ENCODE data around the gene KLF1. TPM values are rescaled to one million over a fixed set of nuclear protein-coding genes. Genes with fewer than 3 reads are reported as not detected.
A peak's percentile ranks its signal among the peaks of the same experiment; 100 is the strongest.

The KLF1 gene
- total RNA-seq, 1 experiment from 2014 or later = not detected

DNA sequence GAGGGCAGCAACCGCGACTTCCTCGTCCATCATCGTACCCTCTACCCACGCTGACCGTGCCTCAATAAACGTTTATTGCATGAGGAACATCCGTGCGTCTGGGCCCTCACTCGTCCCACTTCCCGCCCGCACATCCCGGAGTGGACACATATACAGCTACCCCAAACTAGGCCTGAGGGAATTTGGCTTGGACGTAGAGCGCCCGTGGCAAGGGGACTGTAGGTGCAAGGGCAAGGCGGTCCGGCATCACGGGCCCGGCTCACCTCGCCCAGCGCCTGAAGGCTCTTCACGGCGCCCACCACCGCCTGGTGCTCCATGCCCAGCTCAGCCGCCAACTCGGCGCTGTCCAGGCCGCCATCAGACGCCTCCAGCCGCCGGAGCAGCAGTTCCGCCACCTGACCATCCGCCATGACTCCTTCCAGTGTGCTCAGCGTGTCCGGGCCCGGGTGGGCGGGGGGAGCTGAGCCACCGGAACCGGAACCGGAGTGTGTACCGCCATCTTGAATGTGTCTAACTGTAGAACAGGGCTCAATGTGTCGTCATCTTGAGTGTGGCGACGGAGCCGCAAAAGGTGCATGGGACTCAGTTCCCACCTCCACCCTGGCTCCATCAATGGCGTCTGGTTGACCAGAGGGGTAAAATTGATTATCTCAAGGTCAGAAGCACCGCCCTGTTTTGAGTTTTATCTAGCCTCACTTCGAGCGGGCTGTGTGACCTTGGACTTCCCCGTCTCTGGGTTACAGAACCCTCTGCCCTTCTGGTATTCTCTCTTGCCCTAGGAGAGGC, 46.5 kb upstream of the KLF1 start, which contains the start of gene FARSA (continued):
- TF ChIP-seq, protein P1, sequence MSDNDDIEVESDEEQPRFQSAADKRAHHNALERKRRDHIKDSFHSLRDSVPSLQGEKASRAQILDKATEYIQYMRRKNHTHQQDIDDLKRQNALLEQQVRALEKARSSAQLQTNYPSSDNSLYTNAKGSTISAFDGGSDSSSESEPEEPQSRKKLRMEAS (IDR thresholded peaks at IDR 0.05) = peak; percentile 92
- TF ChIP-seq SRF (IDR thresholded peaks at IDR 0.05; ENCODE audit: low read depth) (no peak), TCF7L2 (IDR thresholded peaks at IDR 0.05; ENCODE audit: borderline replicate concordance, extremely low read depth, insufficient read depth, insufficient read length) (no peak), POLR2A (IDR thresholded peaks at IDR 0.05; ENCODE audit: borderline replicate concordance, extremely low read depth, insufficient read depth, insufficient read length) (peak; percentile 84)

DNA sequence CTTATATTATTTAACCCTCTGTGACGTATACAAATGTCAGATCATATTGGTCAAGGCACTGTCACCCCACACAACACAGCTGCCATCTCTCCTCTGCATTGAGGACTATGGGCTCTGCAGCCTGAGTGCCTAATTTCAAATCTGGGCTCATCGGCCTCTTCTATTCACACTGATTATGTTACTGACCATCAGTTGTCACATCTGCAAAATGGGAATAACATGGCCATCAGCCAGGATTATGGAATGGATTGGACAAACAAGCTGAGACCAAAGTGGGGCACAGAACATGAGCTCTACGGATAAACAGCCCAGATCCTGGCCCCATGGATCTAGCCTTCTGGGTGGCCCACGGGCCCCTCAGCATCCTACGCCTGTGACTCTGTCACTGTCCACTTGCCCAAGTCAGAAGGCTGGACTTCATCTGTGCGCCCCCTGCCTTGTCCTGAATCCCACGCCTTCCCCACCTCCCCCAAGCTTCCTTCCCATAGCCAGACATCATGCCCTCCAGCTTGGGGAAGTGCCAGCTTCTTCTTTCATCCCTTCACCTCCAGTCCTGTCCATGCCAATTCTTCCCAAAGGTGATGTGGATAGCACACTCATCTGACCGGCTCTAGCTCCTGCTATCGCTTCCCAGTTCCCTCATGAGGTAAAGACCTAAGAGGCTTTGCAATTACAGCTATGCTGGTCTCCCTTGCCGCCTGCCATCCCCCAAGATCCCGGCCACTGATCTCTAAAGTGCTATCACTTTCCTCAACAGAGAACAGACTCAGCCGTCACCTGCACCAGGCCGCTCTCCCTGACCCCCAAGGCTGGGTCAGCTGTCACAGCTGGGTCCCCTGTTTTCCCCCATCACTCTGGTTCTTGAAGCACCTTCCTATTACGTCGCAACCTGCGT, 45.6 kb upstream of the KLF1 start:
- Histone ChIP-seq H3K27ac (ENCODE audit: low read depth, low read length) (peak overlapping the region; percentile 89), H3K4me3 (replicated peaks in 1 of 2; ENCODE audit: low read depth in 1 of 2, low read length in 2 of 2) (peak overlapping the region; percentile 74 to 99), H2AFZ (ENCODE audit: low read depth, low read length, poor library complexity, severe bottlenecking) (no peak overlapping the region), H3K4me2 (ENCODE audit: low read length) (peak overlapping the region; percentile 98), H3K9me3 (ENCODE audit: control insufficient read depth in 1 of 2, insufficient read depth in 1 of 2, low read depth in 1 of 2, low read length in 2 of 2) (no peaks in the 10 kb centered on the region), H3K9me2 (ENCODE audit: insufficient read depth) (no peaks in the 10 kb centered on the region), H3K4me1 (ENCODE audit: control insufficient read depth in 1 of 2, insufficient read depth in 2 of 2, low read length in 2 of 2) (peaks cover 11 to 30% of the 10 kb centered on the region in 2 experiments), H3K9ac (ENCODE audit: low read length) (peak overlapping the region; percentile 94), H3K27me3 (ENCODE audit: insufficient read depth, low read length) (no peaks in the 10 kb centered on the region), H3K36me3 (ENCODE audit: control insufficient read depth in 1 of 2, insufficient read depth in 2 of 2, low read length in 2 of 2) (peaks cover 25 to 33% of the 10 kb centered on the region in 2 experiments; a peak in 3 of 4 replicates), H4K20me1 (ENCODE audit: insufficient read depth) (no peaks in the 10 kb centered on the region), H3K79me2 (ENCODE audit: insufficient read depth, low read length) (peaks cover 46% of the 10 kb centered on the region)
- ChIA-PET RAD21 (ENCODE audit: low non-redundant PET in 1 of 2, low total read pairs in 2 of 2, uncharacterized antibody in 2 of 2, unreplicated experiment in 2 of 2) (no interaction called here), CTCF (interaction anchor here (0.7 kb wide), 1 partner anchor 33 kb away, joined by 3 read pairs; no protein-coding TSS in a partner anchor), POLR2A (interaction anchor here (1.0 to 1.7 kb wide), 2 partner anchors 12 to 127 kb away, joined by 3 to 5 read pairs; no protein-coding TSS in a partner anchor)
- intact Hi-C loops (cut with micrococcal nuclease) = no loop called here
- ATAC-seq (0 out of 2 replicates have a peak, but pooled peaks have one; percentile 0), DNase-seq (ENCODE audit: low read depth, low spot score) (no peak)
- no TSS peak for BruUV-seq (replicated peaks)
- TF ChIP-seq, protein P1 (IDR thresholded peaks at IDR 0.05) = no peak
- TF ChIP-seq, protein P2, sequence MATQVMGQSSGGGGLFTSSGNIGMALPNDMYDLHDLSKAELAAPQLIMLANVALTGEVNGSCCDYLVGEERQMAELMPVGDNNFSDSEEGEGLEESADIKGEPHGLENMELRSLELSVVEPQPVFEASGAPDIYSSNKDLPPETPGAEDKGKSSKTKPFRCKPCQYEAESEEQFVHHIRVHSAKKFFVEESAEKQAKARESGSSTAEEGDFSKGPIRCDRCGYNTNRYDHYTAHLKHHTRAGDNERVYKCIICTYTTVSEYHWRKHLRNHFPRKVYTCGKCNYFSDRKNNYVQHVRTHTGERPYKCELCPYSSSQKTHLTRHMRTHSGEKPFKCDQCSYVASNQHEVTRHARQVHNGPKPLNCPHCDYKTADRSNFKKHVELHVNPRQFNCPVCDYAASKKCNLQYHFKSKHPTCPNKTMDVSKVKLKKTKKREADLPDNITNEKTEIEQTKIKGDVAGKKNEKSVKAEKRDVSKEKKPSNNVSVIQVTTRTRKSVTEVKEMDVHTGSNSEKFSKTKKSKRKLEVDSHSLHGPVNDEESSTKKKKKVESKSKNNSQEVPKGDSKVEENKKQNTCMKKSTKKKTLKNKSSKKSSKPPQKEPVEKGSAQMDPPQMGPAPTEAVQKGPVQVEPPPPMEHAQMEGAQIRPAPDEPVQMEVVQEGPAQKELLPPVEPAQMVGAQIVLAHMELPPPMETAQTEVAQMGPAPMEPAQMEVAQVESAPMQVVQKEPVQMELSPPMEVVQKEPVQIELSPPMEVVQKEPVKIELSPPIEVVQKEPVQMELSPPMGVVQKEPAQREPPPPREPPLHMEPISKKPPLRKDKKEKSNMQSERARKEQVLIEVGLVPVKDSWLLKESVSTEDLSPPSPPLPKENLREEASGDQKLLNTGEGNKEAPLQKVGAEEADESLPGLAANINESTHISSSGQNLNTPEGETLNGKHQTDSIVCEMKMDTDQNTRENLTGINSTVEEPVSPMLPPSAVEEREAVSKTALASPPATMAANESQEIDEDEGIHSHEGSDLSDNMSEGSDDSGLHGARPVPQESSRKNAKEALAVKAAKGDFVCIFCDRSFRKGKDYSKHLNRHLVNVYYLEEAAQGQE (IDR thresholded peaks at IDR 0.05; ENCODE audit: low read depth) = no peak
- TF ChIP-seq ZFX (IDR thresholded peaks at IDR 0.05) (no peak), JUND (IDR thresholded peaks at IDR 0.05) (no peak)
